GM23248 (cell line): ENCODE results near the gene L3MBTL2. TPM values are rescaled to one million over a fixed set of nuclear protein-coding genes. Genes with fewer than 3 reads are reported as not detected.

ENCODE experiments used
- DNase-seq: peaks from one replicate; pipeline ENCODE4 v3.0.0-alpha.2; 2015
- H2AFZ ChIP-seq: fragments of 200-600 bp; sonication (generic); 2 replicates; pipeline ENCODE4 v1.6.1; 2016; ENCODE audit warnings: antibody characterized with exemption
- H3F3A ChIP-seq: fragments of 200-600 bp; sonication (generic); 2 replicates; pipeline ENCODE4 v1.6.1; 2016; ENCODE audit warnings: mild to moderate bottlenecking, antibody characterized with exemption, mixed run types; ENCODE audit not compliant: insufficient read depth
- H3K27ac ChIP-seq: fragments of 200-600 bp; sonication (generic); 2 replicates; pipeline ENCODE4 v1.5.1; 2016; ENCODE audit warnings: mild to moderate bottlenecking
- H3K27me3 ChIP-seq: fragments of 200-600 bp; sonication (generic); replicated peaks from 2 replicates; pipeline ENCODE4 v1.6.1; 2016; ENCODE audit warnings: mild to moderate bottlenecking; ENCODE audit not compliant: insufficient read depth
- H3K36me3 ChIP-seq: fragments of 200-600 bp; sonication (generic); 2 replicates; pipeline ENCODE4 v1.6.1; 2016; ENCODE audit warnings: low read depth, mild to moderate bottlenecking
- H3K4me1 ChIP-seq: fragments of 200-600 bp; sonication (generic); 2 replicates; pipeline ENCODE4 v1.6.1; 2016; ENCODE audit warnings: mild to moderate bottlenecking; ENCODE audit not compliant: insufficient read depth
- H3K4me2 ChIP-seq: fragments of 200-600 bp; sonication (generic); one replicate; pipeline ENCODE4 v1.6.1; 2016; ENCODE audit warnings: mild to moderate bottlenecking; ENCODE audit not compliant: unreplicated experiment
- H3K4me3 ChIP-seq: fragments of 200-600 bp; sonication (generic); 2 replicates; pipeline ENCODE4 v1.5.1; 2016; ENCODE audit warnings: mild to moderate bottlenecking
- H3K79me2 ChIP-seq: fragments of 200-600 bp; sonication (generic); 2 replicates; pipeline ENCODE4 v1.6.1; 2016; ENCODE audit warnings: mild to moderate bottlenecking; ENCODE audit not compliant: insufficient read depth
- H3K9ac ChIP-seq: fragments of 200-600 bp; sonication (generic); 2 replicates; pipeline ENCODE4 v1.6.1; 2016; ENCODE audit warnings: mild to moderate bottlenecking
- H3K9me2 ChIP-seq: fragments of 200-600 bp; sonication (generic); 2 replicates; pipeline ENCODE4 v1.6.1; 2016; ENCODE audit warnings: mixed run types, mild to moderate bottlenecking, moderate library complexity; ENCODE audit not compliant: insufficient read depth
- H3K9me3 ChIP-seq: fragments of 200-600 bp; sonication (generic); one replicate; pipeline ENCODE4 v1.6.1; 2017; ENCODE audit warnings: low read depth
- H4K20me1 ChIP-seq: fragments of 200-600 bp; sonication (generic); 2 replicates; pipeline ENCODE4 v1.6.0; 2016; ENCODE audit not compliant: insufficient read depth
- EZH2 ChIP-seq: fragments of 200-600 bp; sonication (generic); IDR thresholded peaks from 2 replicates; pipeline ENCODE4 v1.6.1; 2018; ENCODE audit warnings: antibody characterized with exemption, mild to moderate bottlenecking; ENCODE audit not compliant: insufficient read depth, poor library complexity, severe bottlenecking
- EZH2phosphoT487 ChIP-seq: fragments of 200-600 bp; sonication (generic); IDR thresholded peaks from 2 replicates; pipeline ENCODE4 v1.6.1; 2018; ENCODE audit warnings: antibody characterized with exemption, moderate library complexity, mild to moderate bottlenecking, low read depth; ENCODE audit not compliant: insufficient read depth
- WGBS, 2 experiments: methylation state at CpG; one replicate each; pipeline ENCODE4 v1.1.6; 2015 to 2017; ENCODE audit warnings: low lambda C conversion rate in 2 of 2, low coverage in 1 of 2; ENCODE audit errors: missing lambda C conversion rate in 2 of 2; 5-methylcytosine and 5-hydroxymethylcytosine counted together
- in situ Hi-C: fragments of 300-500 bp; cut with MboI; formaldehyde crosslinking; loops from 2 replicates; pipeline ENCODE4 v1.15.0; 2020
- microRNA-seq: library from miRNA; unstranded; fragments of <30 nt; microRNA quantifications from one replicate; pipeline ENCODE4, GENCODE V29; 2016; ENCODE audit warnings: borderline number of aligned reads
- polyA plus RNA-seq: library from polyadenylated mRNA; unstranded; fragments of >200 nt; fragmentation: Nextera tagmentation; extraction: Ambion mirVana; gene quantifications from 2 replicates; pipeline ENCODE4 v1.2.1, GENCODE V29; 2016
- small RNA-seq: library from RNA; depleted of rRNA; stranded (forward); fragments of <200 nt; gene quantifications from one replicate; pipeline ENCODE3, GENCODE V24; 2014; ENCODE audit warnings: low read depth, low replicate concordance
- total RNA-seq: library from RNA; depleted of rRNA; stranded (reverse); fragments of >200 nt; shearing (Covaris generic); gene quantifications from 2 replicates; pipeline ENCODE4 v1.2.3, GENCODE V29; 2014; rRNA removed

Gene L3MBTL2
- total and polyA plus RNA-seq, 2 experiments from 2014 or later = 16.8 to 24.1 TPM

- in situ Hi-C loops = no loop called here
- H3K4me3 ChIP-seq = no peak overlapping the region
- peaks cover 7% of the 10 kb centered on the region for H3K4me1 ChIP-seq
- TF ChIP-seq EZH2 = no peak
- no peak for TF ChIP-seq EZH2phosphoT487
- no peak overlapping the region for H3K4me2 ChIP-seq
- H3F3A ChIP-seq = peaks cover 9% of the 10 kb centered on the region; the same call in 1 of the 2 replicates
- no peak overlapping the region for H2AFZ ChIP-seq
- no peaks in the 10 kb centered on the region for H4K20me1 ChIP-seq
- WGBS, 2 experiments = 85 to 88% methylated on average over 3 of the region's 3 CpGs
- H3K9me2 ChIP-seq = no peaks in the 10 kb centered on the region
- H3K79me2 ChIP-seq = peaks cover 95% of the 10 kb centered on the region
- DNase-seq = no peak
- H3K27me3 ChIP-seq = no peaks in the 10 kb centered on the region
- no peaks in the 10 kb centered on the region for H3K9me3 ChIP-seq
- no peak overlapping the region for H3K9ac ChIP-seq
- H3K27ac ChIP-seq = no peak overlapping the region
- H3K36me3 ChIP-seq = peaks cover 33% of the 10 kb centered on the region
Measured at GRCh38 chr22:41280065-41280464, 75.0 kb downstream of the L3MBTL2 start.

- DNase-seq = no peak
- Histone ChIP-seq H3K9me2 (no peaks in the 10 kb centered on the region), H3F3A (peaks cover 10% of the 10 kb centered on the region; the same call in 1 of the 2 replicates), H3K4me1 (peaks cover 8% of the 10 kb centered on the region), H3K27ac (no peak overlapping the region), H3K79me2 (peaks cover 88% of the 10 kb centered on the region), H3K4me2 (no peak overlapping the region), H3K4me3 (no peak overlapping the region), H3K36me3 (peaks cover 31% of the 10 kb centered on the region), H3K9me3 (no peaks in the 10 kb centered on the region), H2AFZ (no peak overlapping the region), H3K27me3 (no peaks in the 10 kb centered on the region), H4K20me1 (no peaks in the 10 kb centered on the region), H3K9ac (no peak overlapping the region)
- 76 to 91% methylated on average over 2 of the region's 2 CpGs for WGBS, 2 experiments
- in situ Hi-C loops = no loop called here
- TF ChIP-seq EZH2 (no peak), EZH2phosphoT487 (no peak)
Measured at GRCh38 chr22:41280854-41281253, 75.7 kb downstream of the L3MBTL2 start.

Small RNAs within 50 kb of the gene (microRNA-seq; reads per million reads assigned to microRNA genes)
- gene MIR6889 = not detected

Small RNAs within 50 kb of the gene (small RNA-seq; reads per million reads assigned to genes)
- gene MIR6889 = not detected
- gene RNU6-375P = not detected

Other genes with a start within 250 kb of the L3MBTL2 start
- gene EP300, start 112.7 kb upstream of the L3MBTL2 start, total RNA-seq = 18.8 and 23.4 TPM in 2 replicates
- gene EP300, start 112.7 kb upstream of the L3MBTL2 start, polyA plus RNA-seq = 11.4 and 11.6 TPM in 2 replicates
- gene CHADL, start 35.6 kb downstream of the L3MBTL2 start, total RNA-seq = 0.22 and 1.1 TPM in 2 replicates
- gene CHADL, start 35.6 kb downstream of the L3MBTL2 start, polyA plus RNA-seq = 0.30 and 0.88 TPM in 2 replicates
- gene RANGAP1, start 80.9 kb downstream of the L3MBTL2 start, total RNA-seq = 73.5 and 79.2 TPM in 2 replicates
- gene RANGAP1, start 80.9 kb downstream of the L3MBTL2 start, polyA plus RNA-seq = 52.3 and 54.6 TPM in 2 replicates
- 54.8 and 54.9 TPM in 2 replicates for gene ZC3H7B, start 96.2 kb downstream of the L3MBTL2 start, total RNA-seq
- gene ZC3H7B, start 96.2 kb downstream of the L3MBTL2 start, polyA plus RNA-seq = 5.3 and 5.4 TPM in 2 replicates
- 4.2 and 4.6 TPM in 2 replicates for gene TEF, start 176.6 kb downstream of the L3MBTL2 start, total RNA-seq
- 2.2 and 2.8 TPM in 2 replicates for gene TEF, start 176.6 kb downstream of the L3MBTL2 start, polyA plus RNA-seq
- 29.0 and 35.7 TPM in 2 replicates for gene TOB2, start 241.5 kb downstream of the L3MBTL2 start, total RNA-seq
- gene TOB2, start 241.5 kb downstream of the L3MBTL2 start, polyA plus RNA-seq = 29.6 and 31.1 TPM in 2 replicates